Activated T-helper 1 cell treated with anti-CD3 and anti-CD28 coated beads, Interleukin-12 subunit alpha, Interleukin-12 subunit beta, Interleukin-2, Interleukin-4 antibody, amounts not matched to agents 30 ng/mL and 10 ng/mL and 1 ng/mL, durations not matched to agents 14 hours and 24 hours and 36 hours (primary cell): Measurements from ENCODE around the gene CYP3A4. TPM values are rescaled to one million over a fixed set of nuclear protein-coding genes. Genes with fewer than 3 reads are reported as not detected.
"Not testable (repeated sequence)": the region's sequence is repeated elsewhere in the genome, so short reads cannot be mapped to it uniquely, and the experiment has no call there.

Source experiments
- DNase-seq: peaks from one replicate; pipeline ENCODE4 v3.0.0; 2021; ENCODE audit warnings: low spot score
- H3K27ac Mint-ChIP-seq: one replicate; pipeline ENCODE4 v1.8.0; 2021; ENCODE audit warnings: mild to moderate bottlenecking, mixed read lengths
- H3K27me3 Mint-ChIP-seq: one replicate; pipeline ENCODE4 v1.8.0; 2022; ENCODE audit warnings: mild to moderate bottlenecking, moderate library complexity, mixed read lengths; ENCODE audit not compliant: insufficient read depth
- H3K36me3 Mint-ChIP-seq: one replicate; pipeline ENCODE4 v1.8.0; 2021; ENCODE audit warnings: low read depth, mixed read lengths
- H3K4me1 Mint-ChIP-seq: one replicate; pipeline ENCODE4 v1.8.0; 2021; ENCODE audit warnings: low read depth, mixed read lengths
- H3K4me3 Mint-ChIP-seq: one replicate; pipeline ENCODE4 v1.8.0; 2021; ENCODE audit warnings: mild to moderate bottlenecking, moderate library complexity, mixed read lengths
- H3K9me3 Mint-ChIP-seq: one replicate; pipeline ENCODE4 v1.8.0; 2021; ENCODE audit warnings: mixed read lengths
- intact Hi-C: fragments of 100-400 bp; cut with micrococcal nuclease; formaldehyde crosslinking; loops from one replicate; pipeline ENCODE4 v1.15.1; 2024
- total RNA-seq: library from RNA; stranded (reverse); gene quantifications from 2 replicates; pipeline ENCODE4 v1.2.3, GENCODE V29; 2022

CYP3A4 gene
- total RNA-seq, 1 donor from 2014 or later: not detected

DNA sequence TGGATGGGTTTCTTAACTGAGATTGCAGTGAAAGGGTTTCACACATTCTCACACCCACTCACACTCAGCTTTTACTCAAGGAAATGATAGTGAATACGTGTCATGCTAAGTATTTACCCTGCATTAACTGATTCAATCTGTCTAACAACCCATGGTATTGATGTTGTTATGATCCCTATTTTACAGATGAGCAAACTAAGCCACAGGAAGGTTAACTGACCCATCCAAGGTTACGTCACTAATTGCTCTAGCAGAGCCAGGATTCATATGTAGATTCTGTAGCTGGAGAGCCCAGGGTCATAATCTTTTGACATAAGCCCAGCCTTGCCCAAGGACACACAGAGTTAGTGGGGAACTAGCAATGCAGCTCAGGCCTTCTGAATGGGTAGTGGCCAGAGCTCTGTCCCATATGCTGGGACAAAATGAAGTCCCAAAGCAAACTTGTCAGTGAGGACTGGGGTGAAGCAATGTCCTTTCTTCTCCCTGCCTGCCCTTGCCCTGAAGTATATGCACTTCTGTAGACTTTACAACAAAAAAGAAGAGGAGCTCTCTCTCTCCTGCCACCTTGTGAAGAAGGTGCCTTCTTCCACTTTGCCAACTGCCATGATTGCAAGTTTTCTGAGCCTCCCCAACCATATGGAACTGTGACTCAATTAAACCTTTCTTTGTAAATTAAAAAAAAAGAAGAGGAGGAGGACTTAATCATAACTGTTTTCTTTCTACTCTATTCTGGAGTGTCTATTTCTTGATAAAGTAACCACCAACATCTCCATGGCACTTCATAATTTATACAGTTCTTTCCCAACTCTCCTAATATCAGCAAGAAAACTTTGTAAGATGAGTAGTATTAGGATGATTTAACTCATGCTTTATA is 44.0 kb downstream of the CYP3A4 start:
- Mint-ChIP-seq H3K4me1 (no peaks in the 10 kb centered on the region), H3K27me3 (no peaks in the 10 kb centered on the region), H3K4me3 (no peak overlapping the region), H3K9me3 (no peaks in the 10 kb centered on the region), H3K36me3 (no peaks in the 10 kb centered on the region), H3K27ac (no peak overlapping the region)
- intact Hi-C loops: no loop called here
- no peak for DNase-seq

DNA sequence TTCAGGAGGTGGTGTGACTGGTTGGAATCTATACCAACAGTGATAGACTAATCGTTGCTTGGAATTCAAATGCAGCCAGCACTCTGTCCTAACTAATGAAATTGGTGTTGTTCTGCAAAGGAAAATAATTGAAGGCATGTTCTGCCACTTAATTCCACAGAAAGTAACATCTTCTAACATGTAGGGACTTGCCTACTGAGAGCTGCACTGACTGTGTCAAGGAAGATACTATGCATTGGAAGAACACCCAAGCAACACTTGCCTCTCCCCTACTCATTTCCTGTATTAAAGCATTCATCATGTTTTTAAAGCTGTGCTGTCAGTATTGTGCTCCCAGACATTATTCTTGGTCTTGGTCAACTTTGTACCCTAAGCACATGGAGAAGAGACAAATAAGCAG is 46.3 kb downstream of the CYP3A4 start:
- intact Hi-C loops: no loop called here
- H3K36me3 Mint-ChIP-seq: no peaks in the 10 kb centered on the region
- H3K9me3 Mint-ChIP-seq: no peaks in the 10 kb centered on the region
- H3K4me1 Mint-ChIP-seq: no peaks in the 10 kb centered on the region
- H3K4me3 Mint-ChIP-seq: no peak overlapping the region
- no peak overlapping the region for H3K27ac Mint-ChIP-seq
- DNase-seq: no peak
- H3K27me3 Mint-ChIP-seq: no peaks in the 10 kb centered on the region

DNA sequence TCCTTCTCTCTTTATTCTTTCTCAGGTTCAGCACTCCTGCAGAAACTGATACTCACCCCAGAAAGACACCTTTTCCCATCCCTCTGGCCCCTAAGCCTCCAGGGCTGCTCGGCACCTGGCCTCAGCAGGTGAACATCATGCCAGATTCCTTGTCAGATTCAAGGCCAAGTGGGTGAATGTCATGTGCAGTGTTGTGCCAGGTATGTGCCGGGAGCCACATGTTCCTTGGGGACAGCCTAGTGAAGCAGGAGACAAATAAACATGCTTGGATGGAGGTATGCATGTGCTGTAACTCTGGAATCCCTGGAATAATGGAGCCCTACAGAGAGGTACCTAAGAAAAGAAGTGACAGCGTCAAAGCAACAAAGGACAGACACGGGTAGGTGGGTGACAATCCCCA is 47.3 kb downstream of the CYP3A4 start:
- H3K4me3 Mint-ChIP-seq, H3K27ac Mint-ChIP-seq, H3K36me3 Mint-ChIP-seq, H3K4me1 Mint-ChIP-seq, DNase-seq, H3K27me3 Mint-ChIP-seq, H3K9me3 Mint-ChIP-seq, intact Hi-C loops: not testable (repeated sequence)

DNA sequence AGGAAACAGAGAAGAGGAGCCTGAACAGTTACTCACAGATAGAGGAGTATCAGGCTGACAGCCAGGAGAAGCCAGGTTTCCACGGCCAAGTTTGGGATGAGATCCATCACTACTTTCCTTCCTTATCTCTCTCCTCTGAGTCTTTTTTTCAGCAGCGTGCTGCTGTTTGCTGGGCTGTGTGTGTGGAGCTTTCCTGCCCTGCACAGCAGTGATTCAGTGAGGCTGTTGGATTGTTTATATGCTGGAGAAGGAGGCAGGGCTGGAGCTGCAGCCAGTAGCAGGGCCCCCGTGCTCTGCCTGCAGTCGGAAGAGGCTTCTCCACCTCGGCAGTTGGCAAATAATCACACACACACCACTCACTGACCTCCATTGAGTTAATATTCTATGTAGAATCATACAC is 49.0 kb downstream of the CYP3A4 start, which contains the start of gene CYP3A7:
CYP3A7 (minus strand) TSS at position 210 of the 400 bp plus-strand sequence; CDS start at position 107, 103 bp downstream.
- H3K36me3 Mint-ChIP-seq: no peaks in the 10 kb centered on the region
- no peaks in the 10 kb centered on the region for H3K9me3 Mint-ChIP-seq
- intact Hi-C loops: no loop called here

DNA sequence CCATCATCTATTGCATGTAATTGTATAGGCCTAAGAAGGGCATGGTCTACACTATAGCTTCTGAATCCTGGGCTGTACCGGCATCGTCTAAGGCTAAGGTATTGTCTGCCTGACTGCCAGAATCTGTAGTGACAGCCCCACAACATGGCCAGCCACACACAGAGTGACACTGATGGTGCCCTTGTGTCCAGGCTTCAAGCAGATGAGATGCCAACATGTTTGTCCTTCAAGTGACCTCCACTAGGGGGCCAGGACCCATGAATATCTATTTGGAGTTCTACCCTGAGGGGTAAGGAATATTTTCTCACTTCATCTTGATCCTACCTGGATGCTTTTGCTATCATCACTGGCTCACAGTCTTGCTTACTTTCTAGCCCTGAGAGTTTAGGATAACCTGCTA is 50.5 kb downstream of the CYP3A4 start:
- no peak overlapping the region for H3K4me3 Mint-ChIP-seq
- intact Hi-C loops: no loop called here
- no peaks in the 10 kb centered on the region for H3K9me3 Mint-ChIP-seq
- DNase-seq: no peak
- H3K4me1 Mint-ChIP-seq: no peaks in the 10 kb centered on the region
- no peaks in the 10 kb centered on the region for H3K27me3 Mint-ChIP-seq
- H3K27ac Mint-ChIP-seq: no peak overlapping the region
- no peaks in the 10 kb centered on the region for H3K36me3 Mint-ChIP-seq

More for the DNA sequence above, 49.0 kb downstream of the CYP3A4 start, which contains the start of gene CYP3A7:
- H3K4me3 Mint-ChIP-seq: no peak within 1 kb of the TSS
- H3K27me3 Mint-ChIP-seq: no peaks in the 10 kb centered on the region
- no peaks in the 10 kb centered on the region for H3K4me1 Mint-ChIP-seq
- no peak for DNase-seq
- no peak within 1 kb of the TSS for H3K27ac Mint-ChIP-seq

DNA sequence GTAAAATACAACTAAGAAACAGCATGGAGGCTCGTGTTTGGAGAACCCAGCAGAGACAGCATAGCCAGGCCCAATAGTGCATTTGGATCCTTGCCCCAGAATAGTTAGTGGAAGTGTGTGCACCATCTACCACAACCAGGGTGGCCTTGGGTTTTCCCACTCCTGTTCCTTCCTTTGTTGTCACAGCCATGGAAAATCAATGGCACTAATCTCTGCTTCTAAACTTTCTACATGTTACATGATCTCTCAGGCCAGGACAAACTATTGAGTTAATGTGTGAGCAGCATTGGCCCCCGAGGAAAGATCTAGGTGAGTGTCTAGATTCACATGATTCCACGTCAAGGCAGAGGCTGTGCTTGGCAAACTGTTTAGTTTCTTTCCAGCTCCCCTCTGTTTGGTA is 51.0 kb downstream of the CYP3A4 start:
- no peak overlapping the region for H3K4me3 Mint-ChIP-seq
- no peak overlapping the region for H3K27ac Mint-ChIP-seq
- intact Hi-C loops: no loop called here
- H3K4me1 Mint-ChIP-seq: no peaks in the 10 kb centered on the region
- no peak for DNase-seq
- H3K27me3 Mint-ChIP-seq: no peaks in the 10 kb centered on the region
- no peaks in the 10 kb centered on the region for H3K36me3 Mint-ChIP-seq
- H3K9me3 Mint-ChIP-seq: no peaks in the 10 kb centered on the region

DNA sequence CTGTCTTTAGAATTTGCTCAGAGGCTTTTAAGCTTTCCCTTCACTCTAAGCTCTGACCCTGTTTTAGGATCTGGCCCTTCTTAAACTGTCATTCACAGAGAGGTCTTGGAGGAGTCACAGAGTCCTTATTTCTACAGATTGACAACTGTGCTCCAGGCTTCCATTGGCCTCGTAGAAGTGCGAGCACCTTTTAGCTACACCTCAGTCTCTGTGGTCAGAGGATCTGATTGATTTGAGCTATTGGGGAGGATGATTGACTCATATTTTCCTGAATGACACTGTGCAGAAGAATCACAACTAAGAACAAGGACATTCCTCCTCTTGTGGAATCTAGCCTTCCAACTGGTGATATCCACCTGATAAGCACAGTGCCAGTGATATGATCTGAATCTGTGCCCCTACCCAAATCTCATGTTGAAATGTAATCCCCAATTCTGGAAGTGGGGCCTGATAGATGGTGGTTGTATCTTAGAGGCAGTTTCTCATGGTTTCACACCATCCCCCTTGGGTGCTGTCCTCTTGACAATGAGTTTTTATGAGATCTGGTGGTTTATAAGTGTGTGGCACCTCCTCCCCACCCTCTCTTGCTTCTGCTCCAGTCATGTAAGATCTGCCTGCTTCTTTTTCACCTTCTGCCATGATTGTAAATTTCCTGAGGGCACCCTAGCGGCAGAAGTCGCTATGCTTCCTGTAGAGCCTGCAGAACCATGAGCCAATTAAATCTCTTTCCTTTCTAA is 52.2 kb downstream of the CYP3A4 start:
- intact Hi-C loops: no loop called here
- Mint-ChIP-seq H3K27ac (no peak overlapping the region), H3K27me3 (no peaks in the 10 kb centered on the region), H3K36me3 (no peaks in the 10 kb centered on the region), H3K4me1 (no peaks in the 10 kb centered on the region), H3K9me3 (no peaks in the 10 kb centered on the region), H3K4me3 (no peak overlapping the region)
- no peak for DNase-seq

DNA sequence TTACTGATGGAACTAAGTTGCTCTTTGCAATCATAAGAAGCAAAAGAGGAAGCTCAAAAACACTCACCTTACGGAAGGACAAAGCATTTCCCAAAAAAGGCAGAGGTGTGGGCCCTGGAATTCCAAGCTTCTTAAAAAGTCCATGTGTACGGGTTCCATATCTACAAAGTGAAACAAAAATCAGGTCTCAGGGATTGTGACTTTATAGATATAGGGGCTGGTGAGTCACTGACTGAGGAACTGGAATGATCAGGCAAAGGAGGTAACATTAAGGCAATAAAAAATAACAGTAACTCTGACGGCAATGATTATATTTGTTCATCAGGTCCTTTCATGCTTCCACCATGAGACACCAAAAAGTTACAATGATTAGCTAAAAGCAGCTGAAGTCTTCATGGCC is 53.0 kb downstream of the CYP3A4 start:
- no peaks in the 10 kb centered on the region for H3K27me3 Mint-ChIP-seq
- DNase-seq: no peak
- H3K36me3 Mint-ChIP-seq: no peaks in the 10 kb centered on the region
- intact Hi-C loops: no loop called here
- no peak overlapping the region for H3K27ac Mint-ChIP-seq
- H3K4me3 Mint-ChIP-seq: no peak overlapping the region
- H3K4me1 Mint-ChIP-seq: no peaks in the 10 kb centered on the region
- no peaks in the 10 kb centered on the region for H3K9me3 Mint-ChIP-seq

DNA sequence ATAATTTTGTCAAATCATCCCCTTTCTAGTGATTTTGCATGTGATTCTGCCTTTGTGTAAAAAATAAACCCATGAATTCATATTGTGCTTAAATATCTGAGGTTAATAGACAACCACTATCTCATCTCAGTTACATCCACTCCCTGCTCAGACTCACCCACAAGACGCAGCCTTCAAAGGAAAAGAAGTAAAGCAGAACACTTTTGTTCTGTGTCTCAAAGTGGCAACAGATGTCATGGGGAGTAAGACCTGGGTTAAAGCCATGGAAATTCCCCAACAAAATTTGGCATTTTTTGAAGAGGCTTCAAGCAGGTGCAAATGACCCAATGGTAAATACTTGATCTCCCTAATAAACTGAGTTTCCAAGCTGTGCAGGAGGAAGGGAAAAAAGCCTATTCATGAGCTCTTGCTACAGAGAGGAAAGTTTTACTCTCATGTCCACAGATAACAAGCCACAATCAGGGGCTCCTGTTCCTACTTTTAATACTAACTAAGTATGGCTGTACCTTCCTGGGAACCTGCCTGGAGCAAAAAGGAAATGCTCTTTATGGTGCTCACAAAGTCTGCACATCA is 53.7 kb downstream of the CYP3A4 start:
- Mint-ChIP-seq H3K27me3 (no peaks in the 10 kb centered on the region), H3K36me3 (no peaks in the 10 kb centered on the region), H3K9me3 (no peaks in the 10 kb centered on the region), H3K4me3 (no peak overlapping the region), H3K4me1 (no peaks in the 10 kb centered on the region), H3K27ac (no peak overlapping the region)
- intact Hi-C loops: no loop called here
- no peak for DNase-seq

DNA sequence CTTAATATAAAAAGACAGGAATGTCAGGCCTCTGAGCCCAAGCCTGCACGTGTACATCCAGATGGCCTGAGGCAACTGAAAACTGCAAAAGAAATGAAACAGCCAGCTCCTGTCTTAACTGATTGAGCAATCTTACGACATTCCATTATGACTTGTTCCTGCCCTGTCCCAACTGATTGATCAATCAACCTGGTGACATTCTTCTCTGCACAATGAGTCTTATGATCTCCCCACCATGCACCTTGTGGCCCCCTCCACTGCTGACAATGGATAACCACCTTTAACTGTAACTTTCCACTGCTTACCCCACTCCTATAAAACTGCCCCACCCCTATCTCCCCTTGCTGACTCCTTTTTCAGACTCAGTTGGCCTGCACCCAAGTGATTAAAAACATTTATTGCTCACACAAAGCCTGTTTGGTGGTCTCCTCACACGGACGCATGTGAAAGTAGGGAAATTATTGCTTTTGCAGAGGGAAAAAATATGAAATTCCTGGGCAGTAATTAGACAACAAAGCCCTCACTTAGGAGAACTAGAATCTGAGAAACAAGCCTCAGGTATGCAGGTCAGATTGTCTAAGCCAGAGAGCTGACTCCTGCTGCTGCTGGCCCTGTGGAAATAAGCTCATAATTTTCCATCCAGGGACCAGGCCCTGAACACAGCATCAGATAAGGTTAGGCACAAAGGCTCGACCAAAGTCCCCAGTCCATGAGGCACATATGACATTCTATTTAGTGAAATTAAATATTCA is 54.3 kb downstream of the CYP3A4 start:
- H3K27me3 Mint-ChIP-seq: no peaks in the 10 kb centered on the region
- no peaks in the 10 kb centered on the region for H3K36me3 Mint-ChIP-seq
- no peaks in the 10 kb centered on the region for H3K4me1 Mint-ChIP-seq
- intact Hi-C loops: no loop called here
- no peak overlapping the region for H3K4me3 Mint-ChIP-seq
- no peaks in the 10 kb centered on the region for H3K9me3 Mint-ChIP-seq
- no peak for DNase-seq
- no peak overlapping the region for H3K27ac Mint-ChIP-seq

DNA sequence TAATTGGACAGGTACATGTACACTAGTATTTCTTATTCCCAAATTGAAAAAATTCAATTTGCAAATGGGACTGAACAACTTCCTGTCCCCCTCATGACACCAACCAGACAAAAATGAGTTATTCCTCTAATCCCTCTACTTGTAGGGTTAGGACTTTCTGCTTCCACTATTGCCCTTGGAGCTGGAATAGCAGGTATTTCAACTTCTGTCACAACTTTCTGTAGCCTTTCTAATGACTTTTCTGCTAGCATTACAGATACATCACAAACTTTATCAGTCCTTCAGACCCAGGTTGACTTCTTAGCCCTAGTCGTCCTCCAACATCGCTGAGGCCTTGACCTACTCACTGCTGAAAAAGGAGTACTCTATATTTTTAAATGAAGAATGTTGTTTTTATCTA is 55.4 kb downstream of the CYP3A4 start:
- intact Hi-C loops: no loop called here
- no peak overlapping the region for H3K27ac Mint-ChIP-seq
- H3K4me1 Mint-ChIP-seq: no peaks in the 10 kb centered on the region
- DNase-seq: no peak
- H3K9me3 Mint-ChIP-seq: no peaks in the 10 kb centered on the region
- H3K4me3 Mint-ChIP-seq: no peak overlapping the region
- H3K27me3 Mint-ChIP-seq: peaks cover under 1% of the 10 kb centered on the region
- H3K36me3 Mint-ChIP-seq: no peaks in the 10 kb centered on the region

DNA sequence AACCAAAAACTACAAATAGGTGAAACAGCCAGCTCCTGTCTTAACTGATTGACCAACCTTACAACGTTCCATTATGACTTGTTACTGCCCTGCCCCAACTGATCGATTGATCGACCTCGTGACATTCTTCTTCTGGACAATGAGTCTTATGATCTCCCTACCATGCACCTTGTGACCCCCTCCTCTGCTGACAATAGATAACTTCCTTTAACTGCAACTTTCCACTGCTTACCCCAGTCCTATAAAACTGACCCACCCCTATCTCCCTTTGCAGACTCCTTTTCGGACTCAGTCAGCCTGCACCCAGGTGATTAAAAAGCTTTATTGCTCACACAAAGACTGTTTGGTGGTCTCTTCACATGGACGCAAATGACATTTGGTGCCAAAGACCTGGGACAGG is 60.8 kb downstream of the CYP3A4 start:
- H3K4me1 Mint-ChIP-seq, H3K9me3 Mint-ChIP-seq, H3K4me3 Mint-ChIP-seq, intact Hi-C loops, H3K27me3 Mint-ChIP-seq, DNase-seq, H3K27ac Mint-ChIP-seq, H3K36me3 Mint-ChIP-seq: not testable (repeated sequence)
